ENCODE data around the gene EGFLAM. TPM values are rescaled to one million over a fixed set of nuclear protein-coding genes. Genes with fewer than 3 reads are reported as not detected.

The EGFLAM gene
- total RNA-seq, 5 donors from 2014 or later (not counting 1 experiment from before 2014, with no cell fraction given) = not detected

DNA sequence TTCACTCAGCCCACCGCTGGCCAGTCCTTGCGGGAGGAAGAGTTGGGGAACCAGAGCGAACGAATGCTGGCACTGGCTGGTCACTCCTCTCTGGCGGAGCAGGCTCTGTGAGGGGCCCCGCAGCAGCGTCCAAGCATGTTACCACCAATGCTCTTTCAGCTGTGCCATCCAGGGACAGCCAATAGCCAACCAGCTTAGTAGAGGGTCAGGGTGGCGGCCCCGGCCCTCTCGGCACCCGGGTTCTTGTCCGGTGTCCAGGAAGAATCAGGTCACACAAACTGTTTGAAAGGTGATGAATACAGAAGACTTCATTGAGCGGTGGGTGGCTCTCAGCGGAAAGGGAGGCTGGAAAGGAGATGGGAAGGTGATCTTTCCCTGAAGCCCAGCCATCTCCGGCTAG is 135.3 kb downstream of the EGFLAM start:
- no peaks in the 10 kb centered on the region for H3K9me3 ChIP-seq
- Mint-ChIP-seq H3K9me3 (no peaks in the 10 kb centered on the region), H3K27me3 (peaks cover 6 to 31% of the 10 kb centered on the region in 2 donors), H3K27ac (no peak overlapping the region), H3K4me3 (no peak overlapping the region), H3K4me1 (no peaks in the 10 kb centered on the region), H3K36me3 (no peaks in the 10 kb centered on the region)
- H3K4me1 ChIP-seq (ENCODE audit: control insufficient read depth in 1 of 2, extremely low read depth in 1 of 2, insufficient read depth in 2 of 2, low read length in 2 of 2) = no peaks in the 10 kb centered on the region
- no peaks in the 10 kb centered on the region for H3K36me3 ChIP-seq (ENCODE audit: control insufficient read depth in 2 of 2, extremely low read depth in 1 of 2, insufficient read depth in 1 of 2, low read length in 1 of 2)
- no peak for DNase-seq
- 97% methylated on average over 7 of the region's 15 CpGs for WGBS (ENCODE audit: insufficient coverage)
- no peak overlapping the region for H3K27ac ChIP-seq (ENCODE audit: low read length)
- no peak overlapping the region for H3K4me3 ChIP-seq (ENCODE audit: control insufficient read depth in 1 of 2, extremely low read depth in 1 of 2, low read length in 1 of 2)
- no peak for ATAC-seq (replicated peaks in 1 of 4)
- ChIA-PET POLR2A (no interaction called here), CTCF (interaction anchor here in 1 of 2 donors (0.6 kb wide), 1 partner anchor 48 kb away, joined by 3 read pairs; no protein-coding TSS in a partner anchor)
- peaks cover 0 to 3% of the 10 kb centered on the region in 2 experiments for H3K27me3 ChIP-seq (replicated peaks in 1 of 2; ENCODE audit: control insufficient read depth in 2 of 2, extremely low read depth in 1 of 2, insufficient read depth in 2 of 2, low read length in 1 of 2)

DNA sequence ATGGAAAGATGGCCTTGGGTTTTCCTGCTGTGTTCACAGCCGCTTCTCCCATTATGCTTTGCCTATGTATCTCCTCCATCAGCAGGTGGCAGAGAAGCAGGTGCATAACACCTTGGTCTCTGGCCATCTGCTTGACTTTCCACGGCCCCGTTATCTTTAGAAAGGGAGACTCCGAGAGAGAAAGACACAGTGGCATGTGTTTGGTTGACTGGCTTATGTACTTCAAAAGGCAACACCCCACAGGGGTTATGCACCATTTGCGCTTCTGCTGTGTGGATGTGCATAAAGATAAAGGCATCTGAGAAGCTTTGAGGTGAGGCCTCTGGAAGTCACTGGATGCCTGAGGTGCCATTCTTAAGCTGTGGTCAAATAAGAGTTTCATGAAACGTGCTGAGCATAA is 138.4 kb downstream of the EGFLAM start:
- Histone ChIP-seq H3K36me3 (ENCODE audit: control insufficient read depth in 2 of 2, extremely low read depth in 1 of 2, insufficient read depth in 1 of 2, low read length in 1 of 2) (no peaks in the 10 kb centered on the region), H3K4me1 (ENCODE audit: control insufficient read depth in 1 of 2, extremely low read depth in 1 of 2, insufficient read depth in 2 of 2, low read length in 2 of 2) (no peaks in the 10 kb centered on the region), H3K27me3 (replicated peaks in 1 of 2; ENCODE audit: control insufficient read depth in 2 of 2, extremely low read depth in 1 of 2, insufficient read depth in 2 of 2, low read length in 1 of 2) (peaks cover 0 to 8% of the 10 kb centered on the region in 2 experiments), H3K9me3 (no peaks in the 10 kb centered on the region), H3K27ac (ENCODE audit: low read length) (no peak overlapping the region), H3K4me3 (ENCODE audit: control insufficient read depth in 1 of 2, extremely low read depth in 1 of 2, low read length in 1 of 2) (no peak overlapping the region)
- peaks cover 25 to 54% of the 10 kb centered on the region in 2 donors for H3K27me3 Mint-ChIP-seq
- DNase-seq (no peak), ATAC-seq (replicated peaks in 1 of 4) (no peak)
- no peak overlapping the region for H3K27ac Mint-ChIP-seq
- CTCF ChIA-PET = no interaction called here
- 100% methylated on average over 1 of the region's 6 CpGs for WGBS (ENCODE audit: insufficient coverage)
- H3K9me3 Mint-ChIP-seq = no peaks in the 10 kb centered on the region
- H3K36me3 Mint-ChIP-seq = no peaks in the 10 kb centered on the region
- POLR2A ChIA-PET = no interaction called here
- H3K4me1 Mint-ChIP-seq = no peaks in the 10 kb centered on the region
- no peak overlapping the region for H3K4me3 Mint-ChIP-seq

DNA sequence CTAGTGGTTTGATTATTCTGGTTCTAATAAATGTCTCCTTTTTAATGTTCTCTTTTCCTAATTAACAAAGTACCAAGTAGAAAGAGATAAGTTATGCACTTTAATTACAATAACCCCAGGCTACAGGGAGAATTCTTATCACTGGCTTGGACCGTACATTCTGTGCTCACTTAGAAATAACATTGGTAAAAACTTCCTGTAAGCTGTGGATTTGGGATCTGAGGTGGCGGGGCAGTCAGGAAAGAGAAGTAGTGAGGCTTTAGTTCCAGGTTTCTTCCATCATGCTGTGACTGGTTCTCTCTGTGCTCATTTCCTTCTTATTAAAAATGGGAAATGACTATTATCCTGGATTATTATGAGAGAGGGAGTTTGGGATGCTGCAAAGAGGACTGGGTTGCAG is 142.0 kb downstream of the EGFLAM start:
- Histone ChIP-seq H3K27me3 (replicated peaks in 1 of 2; ENCODE audit: control insufficient read depth in 2 of 2, extremely low read depth in 1 of 2, insufficient read depth in 2 of 2, low read length in 1 of 2) (peaks cover 0 to 8% of the 10 kb centered on the region in 2 experiments), H3K36me3 (ENCODE audit: control insufficient read depth in 2 of 2, extremely low read depth in 1 of 2, insufficient read depth in 1 of 2, low read length in 1 of 2) (no peaks in the 10 kb centered on the region), H3K4me1 (ENCODE audit: control insufficient read depth in 1 of 2, extremely low read depth in 1 of 2, insufficient read depth in 2 of 2, low read length in 2 of 2) (no peaks in the 10 kb centered on the region), H3K4me3 (ENCODE audit: control insufficient read depth in 1 of 2, extremely low read depth in 1 of 2, low read length in 1 of 2) (no peak overlapping the region), H3K9me3 (no peaks in the 10 kb centered on the region), H3K27ac (ENCODE audit: low read length) (no peak overlapping the region)
- ChIA-PET POLR2A (no interaction called here), CTCF (interaction anchor here in 1 of 2 donors (1.0 to 1.5 kb wide), 2 partner anchors 16 to 17 kb away, joined by 3 to 4 read pairs; no protein-coding TSS in a partner anchor)
- H3K27me3 Mint-ChIP-seq = peaks cover 41 to 49% of the 10 kb centered on the region in 2 donors
- no peaks in the 10 kb centered on the region for H3K9me3 Mint-ChIP-seq
- no peaks in the 10 kb centered on the region for H3K36me3 Mint-ChIP-seq
- 29% methylated on average over 1 of the region's 2 CpGs for WGBS (ENCODE audit: insufficient coverage)
- no peak for ATAC-seq (replicated peaks in 1 of 4)
- no peak for DNase-seq
- peaks cover 0 to 2% (median 0%) of the 10 kb centered on the region in 3 donors for H3K4me1 Mint-ChIP-seq
- H3K27ac Mint-ChIP-seq = no peak overlapping the region
- H3K4me3 Mint-ChIP-seq = no peak overlapping the region

DNA sequence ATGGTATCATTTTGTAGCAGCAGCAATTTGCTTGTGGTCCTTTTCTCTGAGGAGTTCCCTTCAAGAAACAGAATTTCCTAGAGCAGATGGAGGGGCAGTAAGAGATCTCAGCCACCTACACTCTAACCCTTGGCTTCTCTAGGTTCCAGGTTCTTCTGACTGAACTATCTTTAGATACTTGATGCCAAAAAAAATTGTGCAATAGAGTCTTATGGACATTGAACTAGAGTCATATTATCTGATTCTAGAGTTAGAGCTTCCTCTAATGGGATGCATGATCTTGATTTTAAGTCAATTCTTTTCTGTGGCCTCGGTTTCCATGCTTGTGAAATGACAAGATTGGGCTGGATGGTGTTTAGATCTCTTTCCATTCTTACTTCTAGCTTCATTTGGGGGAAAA is 142.8 kb downstream of the EGFLAM start:
- CTCF ChIA-PET = interaction anchor here in 1 of 2 donors (1.0 to 1.5 kb wide), 2 partner anchors 15 to 18 kb away, joined by 3 to 4 read pairs; no protein-coding TSS in a partner anchor
- Histone ChIP-seq H3K9me3 (no peaks in the 10 kb centered on the region), H3K36me3 (ENCODE audit: control insufficient read depth in 2 of 2, extremely low read depth in 1 of 2, insufficient read depth in 1 of 2, low read length in 1 of 2) (no peaks in the 10 kb centered on the region), H3K4me1 (ENCODE audit: control insufficient read depth in 1 of 2, extremely low read depth in 1 of 2, insufficient read depth in 2 of 2, low read length in 2 of 2) (no peaks in the 10 kb centered on the region), H3K27me3 (replicated peaks in 1 of 2; ENCODE audit: control insufficient read depth in 2 of 2, extremely low read depth in 1 of 2, insufficient read depth in 2 of 2, low read length in 1 of 2) (peaks cover 0 to 7% of the 10 kb centered on the region in 2 experiments), H3K27ac (ENCODE audit: low read length) (no peak overlapping the region), H3K4me3 (ENCODE audit: control insufficient read depth in 1 of 2, extremely low read depth in 1 of 2, low read length in 1 of 2) (no peak overlapping the region)
- POLR2A ChIA-PET = no interaction called here
- Mint-ChIP-seq H3K4me1 (peaks cover 0 to 2% (median 0%) of the 10 kb centered on the region in 3 donors), H3K27me3 (peaks cover 41 to 46% of the 10 kb centered on the region in 2 donors), H3K27ac (no peak overlapping the region), H3K9me3 (no peaks in the 10 kb centered on the region), H3K36me3 (no peaks in the 10 kb centered on the region), H3K4me3 (no peak overlapping the region)
- ATAC-seq (replicated peaks in 1 of 4) (no peak), DNase-seq (no peak)
- WGBS (ENCODE audit: insufficient coverage) = 40% methylated on average over 1 of the region's 1 CpG

DNA sequence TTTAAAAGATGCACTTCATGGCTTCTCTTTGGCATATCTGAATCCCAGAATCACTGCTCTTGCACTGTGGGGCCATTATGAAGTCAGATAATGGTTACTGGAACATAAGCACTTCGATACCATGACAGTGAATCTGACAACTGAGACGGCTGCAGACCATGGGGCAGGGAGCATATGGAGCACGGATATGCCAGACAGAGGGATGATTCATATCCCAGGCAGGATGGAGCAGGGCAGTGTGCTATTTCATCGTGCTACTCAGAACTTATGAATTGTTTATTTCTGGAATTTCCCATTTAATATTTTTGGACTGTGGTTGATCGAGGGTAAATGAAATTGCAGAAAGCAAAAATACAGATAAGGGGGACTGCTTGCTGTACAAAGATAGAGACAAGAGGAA is 145.0 kb downstream of the EGFLAM start:
- H3K4me1 ChIP-seq (ENCODE audit: control insufficient read depth in 1 of 2, extremely low read depth in 1 of 2, insufficient read depth in 2 of 2, low read length in 2 of 2) = no peaks in the 10 kb centered on the region
- POLR2A ChIA-PET = no interaction called here
- no peaks in the 10 kb centered on the region for H3K9me3 ChIP-seq
- no peak overlapping the region for H3K4me3 ChIP-seq (ENCODE audit: control insufficient read depth in 1 of 2, extremely low read depth in 1 of 2, low read length in 1 of 2)
- CTCF ChIA-PET = interaction anchor here in 1 of 2 donors (0.5 kb wide), 1 partner anchor 192 kb away, joined by 3 read pairs; no protein-coding TSS in a partner anchor
- no peaks in the 10 kb centered on the region for H3K36me3 ChIP-seq (ENCODE audit: control insufficient read depth in 2 of 2, extremely low read depth in 1 of 2, insufficient read depth in 1 of 2, low read length in 1 of 2)
- no peaks in the 10 kb centered on the region for H3K36me3 Mint-ChIP-seq
- H3K27ac Mint-ChIP-seq = no peak overlapping the region
- no peak overlapping the region for H3K4me3 Mint-ChIP-seq
- 83% methylated on average over 4 of the region's 5 CpGs for WGBS (ENCODE audit: insufficient coverage)
- no peak overlapping the region for H3K27ac ChIP-seq (ENCODE audit: low read length)
- H3K4me1 Mint-ChIP-seq = peaks cover 0 to 2% (median 0%) of the 10 kb centered on the region in 3 donors
- H3K27me3 Mint-ChIP-seq = peaks cover 40 to 43% of the 10 kb centered on the region in 2 donors
- DNase-seq (no peak), ATAC-seq (replicated peaks in 1 of 4) (no peak)
- H3K27me3 ChIP-seq (replicated peaks in 1 of 2; ENCODE audit: control insufficient read depth in 2 of 2, extremely low read depth in 1 of 2, insufficient read depth in 2 of 2, low read length in 1 of 2) = peaks cover 0 to 12% of the 10 kb centered on the region in 2 experiments
- no peaks in the 10 kb centered on the region for H3K9me3 Mint-ChIP-seq

DNA sequence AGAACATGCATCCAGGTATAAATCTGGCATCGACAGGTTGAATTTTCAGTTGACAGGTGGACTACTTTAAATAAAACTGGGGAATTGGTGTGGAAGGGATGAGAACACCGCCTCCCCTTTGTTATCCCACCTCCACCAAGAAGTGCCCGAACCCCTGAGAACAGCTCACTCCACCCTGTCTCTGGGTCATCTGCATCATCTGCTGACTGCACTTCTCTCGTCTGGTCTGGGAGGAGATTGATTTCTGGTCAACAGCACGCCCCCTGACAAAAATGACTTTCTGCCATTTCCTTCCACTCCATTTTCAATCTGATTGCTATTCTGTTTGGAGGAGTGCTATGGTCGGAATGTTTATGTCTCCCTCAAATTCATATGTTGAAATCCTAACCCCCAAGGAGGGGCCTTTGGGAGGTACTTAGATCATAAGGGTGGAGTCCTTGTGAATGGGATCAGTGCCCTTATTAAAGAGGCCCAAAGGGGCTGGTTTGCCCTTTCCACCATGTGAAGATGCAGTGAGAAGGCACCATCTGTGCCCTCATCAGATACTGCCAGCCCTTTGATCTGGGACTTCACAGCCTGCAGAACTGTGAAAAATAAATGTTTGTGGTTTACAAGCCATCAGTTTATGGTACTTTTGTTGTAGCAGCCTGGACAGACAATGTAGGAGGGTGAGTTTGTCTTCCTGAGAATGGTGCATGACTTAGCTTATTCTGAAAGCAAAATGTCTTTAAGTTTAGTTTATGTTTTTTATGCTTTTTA is 145.7 kb downstream of the EGFLAM start:
- Mint-ChIP-seq H3K9me3 (no peaks in the 10 kb centered on the region), H3K27me3 (peaks cover 39 to 43% of the 10 kb centered on the region in 2 donors), H3K36me3 (no peaks in the 10 kb centered on the region), H3K4me3 (no peak overlapping the region), H3K4me1 (peaks cover 0 to 2% (median 0%) of the 10 kb centered on the region in 3 donors), H3K27ac (no peak overlapping the region)
- H3K27ac ChIP-seq (ENCODE audit: low read length) = no peak overlapping the region
- H3K4me3 ChIP-seq (ENCODE audit: control insufficient read depth in 1 of 2, extremely low read depth in 1 of 2, low read length in 1 of 2) = no peak overlapping the region
- DNase-seq (no peak), ATAC-seq (replicated peaks in 1 of 4) (no peak)
- no CpG with 5 or more reads among the region's 6 CpGs for WGBS (ENCODE audit: insufficient coverage)
- no peaks in the 10 kb centered on the region for H3K9me3 ChIP-seq
- CTCF ChIA-PET = interaction anchor here in 1 of 2 donors (0.5 kb wide), 1 partner anchor 193 kb away, joined by 3 read pairs; no protein-coding TSS in a partner anchor
- H3K4me1 ChIP-seq (ENCODE audit: control insufficient read depth in 1 of 2, extremely low read depth in 1 of 2, insufficient read depth in 2 of 2, low read length in 2 of 2) = no peaks in the 10 kb centered on the region
- peaks cover 0 to 12% of the 10 kb centered on the region in 2 experiments for H3K27me3 ChIP-seq (replicated peaks in 1 of 2; ENCODE audit: control insufficient read depth in 2 of 2, extremely low read depth in 1 of 2, insufficient read depth in 2 of 2, low read length in 1 of 2)
- no peaks in the 10 kb centered on the region for H3K36me3 ChIP-seq (ENCODE audit: control insufficient read depth in 2 of 2, extremely low read depth in 1 of 2, insufficient read depth in 1 of 2, low read length in 1 of 2)
- POLR2A ChIA-PET = no interaction called here
